GM12878 (cell line): Measurements from ENCODE around the gene GINM1. TPM values are rescaled to one million over a fixed set of nuclear protein-coding genes. Genes with fewer than 3 reads are reported as not detected.

Source experiments
- ATAC-seq: fragments of 200-7000 bp; cut with Tn5 transposase; 3 replicates; pipeline ENCODE4 v1.9.1; 2020; ENCODE audit warnings: mild to moderate bottlenecking, moderate library complexity
- BruUV-seq: library from RNA; stranded (reverse); fragments of 400-500 nt; replicated peaks from 2 replicates; lab custom pipeline; 2021; lab: Mats Ljungman, UMichigan
- CTCF ChIA-PET: fragments of 300-600 bp; sonication (Branson Sonifier 250); formaldehyde crosslinking; extraction: SDS; loops from one replicate; lab custom pipeline; 2021; ENCODE audit warnings: inconsistent platforms; lab: Yijun Ruan, JAX
- POLR2A ChIA-PET: fragments of 350-600 bp; formaldehyde crosslinking; extraction: SDS; loops from one replicate; lab custom pipeline; 2021; ENCODE audit warnings: inconsistent platforms; lab: Charles Lee
- RAD21 ChIA-PET: fragments of 300-600 bp; sonication (Branson Sonifier 250); formaldehyde crosslinking; loops from one replicate; lab custom pipeline; 2023; ENCODE audit warnings: antibody characterized with exemption; ENCODE audit not compliant: unreplicated experiment; lab: Charles Lee
- SMC1A ChIA-PET: fragments of 300-600 bp; sonication (Branson Sonifier 250); formaldehyde crosslinking; loops from one replicate; lab custom pipeline; 2023; ENCODE audit not compliant: unreplicated experiment, uncharacterized antibody; lab: Charles Lee
- DNase-seq: peaks from one replicate; pipeline ENCODE4 v3.0.0-alpha.2; 2011; ENCODE audit warnings: low read depth, low spot score
- FAIRE-seq: peaks from 3 replicates; lab custom pipeline; 2011; peaks lifted over from hg19 to GRCh38; lab: Jason Lieb, UNC
- H2AFZ ChIP-seq: 2 replicates; pipeline ENCODE4 v1.6.0; 2011; ENCODE audit warnings: low read depth, low read length, control low read depth; ENCODE audit not compliant: control insufficient read depth
- H3K27ac ChIP-seq: 2 replicates; pipeline ENCODE4 v1.5.1; 2011; ENCODE audit warnings: control low read depth; ENCODE audit not compliant: control insufficient read depth, insufficient read depth
- H3K27me3 ChIP-seq, 2 experiments: replicated peaks in 1 of 2; 2 replicates each; pipeline versions ENCODE4 v1.6.0 to v1.6.1; 2011; ENCODE audit warnings: low read length in 1 of 2; ENCODE audit not compliant: control insufficient read depth in 2 of 2, insufficient read depth in 2 of 2
- H3K36me3 ChIP-seq, 2 experiments: 2 replicates each; pipeline ENCODE4 v1.5.1; 2011; ENCODE audit warnings: low read length in 1 of 2; ENCODE audit not compliant: control insufficient read depth in 2 of 2, insufficient read depth in 2 of 2
- H3K4me1 ChIP-seq: 2 replicates; pipeline ENCODE4 v1.6.1; 2011; ENCODE audit warnings: mild to moderate bottlenecking, low read length, moderate library complexity, mixed read lengths; ENCODE audit not compliant: control insufficient read depth, insufficient read depth
- H3K4me2 ChIP-seq: 2 replicates; pipeline ENCODE4 v1.6.0; 2011; ENCODE audit warnings: control low read depth; ENCODE audit not compliant: control insufficient read depth, insufficient read depth
- H3K4me3 ChIP-seq: fragments of 200-600 bp; sonication (generic); 2 replicates; pipeline ENCODE4 v1.5.1; 2016
- H3K79me2 ChIP-seq: 2 replicates; pipeline ENCODE4 v1.6.0; 2011; ENCODE audit warnings: low read length; ENCODE audit not compliant: control insufficient read depth, insufficient read depth
- H3K9ac ChIP-seq: 2 replicates; pipeline ENCODE4 v1.8.0; 2011; ENCODE audit warnings: low read length, control low read depth, mixed read lengths; ENCODE audit not compliant: control insufficient read depth, insufficient read depth
- H3K9me3 ChIP-seq: replicated peaks from 3 replicates; pipeline ENCODE4 v1.5.1; 2011; ENCODE audit warnings: mild to moderate bottlenecking, low read length; ENCODE audit not compliant: control insufficient read depth, insufficient read depth
- H4K20me1 ChIP-seq: 2 replicates; pipeline ENCODE4 v1.6.0; 2011; ENCODE audit not compliant: control insufficient read depth, insufficient read depth
- ATF2 ChIP-seq: IDR thresholded peaks from 2 replicates; pipeline ENCODE4 v1.6.1; 2012; ENCODE audit warnings: low read length, inconsistent platforms
- BHLHE40 ChIP-seq, 2 experiments: fragments of 450-650 bp in 1 of 2; IDR thresholded peaks; 2 replicates each; pipeline ENCODE4 v1.6.1; 2011 to 2017; ENCODE audit warnings: low read depth in 2 of 2, borderline replicate concordance in 1 of 2, improper control_type of control experiment in 1 of 2, low read length in 1 of 2, mild to moderate bottlenecking in 1 of 2
- CTCF ChIP-seq, 3 experiments: IDR thresholded peaks in 2 of 3; conservative IDR thresholded peaks in 1 of 3; 2 replicates each; pipeline ENCODE4 v1.5.1; 2011; ENCODE audit warnings: low read depth in 3 of 3, low read length in 3 of 3, mild to moderate bottlenecking in 3 of 3, control low read depth in 2 of 3, moderate library complexity in 2 of 3, inconsistent platforms in 1 of 3, mixed read lengths in 1 of 3; ENCODE audit not compliant: control insufficient read depth in 2 of 3, insufficient read depth in 1 of 3; ENCODE audit errors: extremely low read depth in 1 of 3
- EED ChIP-seq: sonication (generic); IDR thresholded peaks from 2 replicates; pipeline ENCODE4 v1.6.1; 2016; ENCODE audit warnings: antibody characterized with exemption, low read depth
- EGR1 ChIP-seq, 2 experiments: IDR thresholded peaks; 1 replicate in 1 of 2; 2 replicates in 1 of 2; pipeline ENCODE4 v1.6.1; 2011 to 2012; ENCODE audit warnings: low read depth in 2 of 2, low read length in 2 of 2, borderline replicate concordance in 1 of 2, mild to moderate bottlenecking in 1 of 2, moderate library complexity in 1 of 2
- IKZF2 ChIP-seq, 2 experiments: fragments of 450-650 bp; IDR thresholded peaks; 2 replicates each; pipeline ENCODE4 v1.6.1; 2017; ENCODE audit warnings: mild to moderate bottlenecking in 2 of 2, moderate library complexity in 2 of 2
- NR2C1 ChIP-seq: fragments of 450-650 bp; IDR thresholded peaks from 2 replicates; pipeline ENCODE4 v1.6.1; 2017; ENCODE audit warnings: antibody characterized with exemption, mild to moderate bottlenecking, moderate library complexity
- RAD21 ChIP-seq: IDR thresholded peaks from 2 replicates; pipeline ENCODE4 v1.6.1; 2011; ENCODE audit warnings: mild to moderate bottlenecking, low read depth, low read length, moderate library complexity; ENCODE audit not compliant: insufficient read depth
- RAD51 ChIP-seq: fragments of 450-650 bp; IDR thresholded peaks from 2 replicates; pipeline ENCODE4 v1.6.1; 2016; ENCODE audit warnings: moderate library complexity, mild to moderate bottlenecking, inconsistent platforms
- SIX5 ChIP-seq: IDR thresholded peaks from 2 replicates; pipeline ENCODE4 v1.6.1; 2011; ENCODE audit warnings: mild to moderate bottlenecking, low read depth, low read length, moderate library complexity; ENCODE audit not compliant: severe bottlenecking
- SUPT20H ChIP-seq: IDR thresholded peaks from 2 replicates; pipeline ENCODE4 v1.6.1; 2011; ENCODE audit warnings: low read depth, mild to moderate bottlenecking, low read length, moderate library complexity, borderline replicate concordance; ENCODE audit not compliant: control insufficient read depth
- WGBS: methylation state at CpG from one replicate; pipeline ENCODE4 v1.1.6; 2016; ENCODE audit warnings: low lambda C conversion rate; ENCODE audit not compliant: insufficient replicate concordance, insufficient coverage; ENCODE audit errors: missing lambda C conversion rate; 5-methylcytosine and 5-hydroxymethylcytosine counted together
- in situ Hi-C: fragments of 300-500 bp; cut with MboI; formaldehyde crosslinking; loops from 9 replicates; pipeline ENCODE4 v1.14.3; 2018; ENCODE audit warnings: mixed read lengths
- intact Hi-C: fragments of 100-400 bp; cut with micrococcal nuclease; formaldehyde crosslinking; loops from one replicate; pipeline ENCODE4 v1.14.2; 2022; ENCODE audit not compliant: unreplicated experiment
- polyA plus RNA-seq, 11 experiments: library from polyadenylated mRNA; depleted of rRNA in 4 of 11; unstranded in 6 of 11; stranded (reverse) in 5 of 11; fragments of >200 nt; fragmentation: Nextera tagmentation in 4 of 11; fragmentation: Illumina TruSeq in 1 of 11; extraction: Ambion mirVana in 4 of 11; extraction: Trizol in 1 of 11; gene quantifications; 1 replicate in 1 of 11; 2 replicates in 10 of 11; pipeline versions ENCODE4 v1.2.1 to v1.2.3, GENCODE V29; 2011 to 2016; ENCODE audit warnings: inconsistent platforms in 2 of 11, missing spikeins in 2 of 11, low read depth in 1 of 11
- total RNA-seq, 4 experiments: library from RNA; depleted of rRNA in 3 of 4; stranded (reverse); fragments of >200 nt in 3 of 4; fragmentation: Illumina TruSeq in 1 of 4; extraction: Trizol in 1 of 4; gene quantifications; 2 replicates each; pipeline versions ENCODE4 v1.2.1 to v1.2.3, GENCODE V29; 2013 to 2021

Gene GINM1
- total and polyA plus RNA-seq, 10 of the 15 experiments (the other 5 are each of a cell fraction or from before 2014, with no cell fraction given): 10.6 to 38.1 (median 30.8) TPM

- FAIRE-seq: no peak
- in situ Hi-C loops: no loop called here
- ChIA-PET POLR2A (interaction anchor here (0.6 kb wide), 1 partner anchor 36 kb away, joined by 3 read pairs; no protein-coding TSS in a partner anchor), RAD21 (no interaction called here)
- H3K4me2 ChIP-seq: no peak overlapping the region
- no peak for TF ChIP-seq SUPT20H
- TF ChIP-seq, all 136 proteins: peak for 0
- ChIA-PET CTCF (no interaction called here), SMC1A (interaction anchor here (1.9 kb wide), 1 partner anchor 15 kb away, joined by 4 read pairs; no protein-coding TSS in a partner anchor)
- H3K9ac ChIP-seq: no peak overlapping the region
- intact Hi-C loops: no loop called here
- no peaks in the 10 kb centered on the region; the same call in 2 of the 3 replicates for H3K9me3 ChIP-seq
- H2AFZ ChIP-seq: no peak overlapping the region
- no peaks in the 10 kb centered on the region for H4K20me1 ChIP-seq
- no peak overlapping the region for H3K4me3 ChIP-seq
- H3K4me1 ChIP-seq: peaks cover 12% of the 10 kb centered on the region
- no peaks in the 10 kb centered on the region for H3K79me2 ChIP-seq
- no TSS peak for BruUV-seq
- DNase-seq: no peak
- no peaks in the 10 kb centered on the region for H3K27me3 ChIP-seq
- H3K36me3 ChIP-seq: peaks cover 0 to 18% of the 10 kb centered on the region in 2 experiments; a peak in 1 of 4 replicates
- ATAC-seq: no peak
- no peak overlapping the region for H3K27ac ChIP-seq
These were observed 61.5 kb downstream of the GINM1 start for GRCh38 chr6:149627672-149628071.

- Histone ChIP-seq H3K4me1 (peaks cover 12% of the 10 kb centered on the region), H3K79me2 (no peaks in the 10 kb centered on the region), H4K20me1 (no peaks in the 10 kb centered on the region), H3K9ac (peak overlapping the region; percentile 40; the same call in 1 of the 2 replicates), H3K4me2 (peak overlapping the region; percentile 61), H3K4me3 (peak overlapping the region; percentile 29; the same call in 1 of the 2 replicates), H2AFZ (peak overlapping the region; percentile 83), H3K36me3 (peaks cover 0 to 18% of the 10 kb centered on the region in 2 experiments; a peak in 1 of 4 replicates), H3K27ac (peak overlapping the region; percentile 74), H3K9me3 (no peaks in the 10 kb centered on the region; the same call in 2 of the 3 replicates), H3K27me3 (no peaks in the 10 kb centered on the region)
- ChIA-PET RAD21 (interaction anchor here (1.0 to 1.4 kb wide), 2 partner anchors 16 to 18 kb away, joined by 3 read pairs; no protein-coding TSS in a partner anchor), SMC1A (interaction anchor here (1.3 to 1.5 kb wide), 4 partner anchors 16 to 89 kb away, joined by 3 read pairs; partner anchors contain the start of gene LATS1), CTCF (interaction anchor here (1.8 kb wide), 1 partner anchor 14 kb away, joined by 5 read pairs; no protein-coding TSS in a partner anchor), POLR2A (interaction anchor here (1.0 kb wide), 1 partner anchor 14 kb away, joined by 3 read pairs; no protein-coding TSS in a partner anchor)
- 27% methylated on average over 4 of the region's 4 CpGs for WGBS
- in situ Hi-C loops (no loop called here), intact Hi-C loops (no loop called here)
- ATAC-seq (peak; percentile 96), DNase-seq (peak; percentile 44), FAIRE-seq (peak; percentile 93)
- BruUV-seq: no TSS peak
- no peak for TF ChIP-seq SIX5
- TF ChIP-seq BHLHE40 (IDR thresholded peaks at IDR 0.05; ENCODE audit: borderline replicate concordance in 1 of 2, low read depth in 2 of 2, low read length in 1 of 2): peak in 1 of 2 experiments; percentile 37; a peak in 1 of 4 replicates
- peak; percentile 65; the same call in 1 of the 2 replicates for TF ChIP-seq ATF2
- TF ChIP-seq CTCF (IDR thresholded peaks at IDR 0.05 in 2 of 3, conservative IDR thresholded peaks at IDR 0.05 in 1 of 3; ENCODE audit: control insufficient read depth in 2 of 3, extremely low read depth in 1 of 3, insufficient read depth in 1 of 3, low read depth in 3 of 3, low read length in 3 of 3): 0 out of 6 replicates have a peak, but pooled peaks of 2 of the 3 experiments have one; percentile 8 to 9
- TF ChIP-seq EED: peak; percentile 51
- TF ChIP-seq RAD51: peak; percentile 55; the same call in 1 of the 2 replicates
- TF ChIP-seq NR2C1: no peak
- peak; percentile 17; the same call in 1 of the 2 replicates for TF ChIP-seq RAD21
- TF ChIP-seq EGR1 (IDR thresholded peaks at IDR 0.05; ENCODE audit: borderline replicate concordance in 1 of 2, low read depth in 2 of 2, low read length in 2 of 2): no peak
- peak in 1 of 2 experiments; percentile 26; a peak in 1 of 4 replicates for TF ChIP-seq IKZF2 (IDR thresholded peaks at IDR 0.05)
These were observed 62.8 kb downstream of the GINM1 start for GRCh38 chr6:149628875-149629510.
